ENCODE results near the gene RPP21. TPM values are rescaled to one million over a fixed set of nuclear protein-coding genes. Genes with fewer than 3 reads are reported as not detected.

RPP21 gene
- total RNA-seq, 4 donors from 2014 or later: 40.5 to 86.6 (median 80.8) TPM

- Histone ChIP-seq H3K36me3 (peaks cover 0 to 21% (median 0%) of the 10 kb centered on the region in 3 donors), H3K4me1 (peaks cover 0 to 4% (median 0%) of the 10 kb centered on the region in 4 donors), H3K27me3 (no peaks in the 10 kb centered on the region), H3K4me3 (no peak overlapping the region), H3K9me3 (no peaks in the 10 kb centered on the region), H3K27ac (no peak overlapping the region)
- no peak for DNase-seq
- no peak for TF ChIP-seq POLR2A (IDR thresholded peaks at IDR 0.05)
- TF ChIP-seq, protein P1, sequence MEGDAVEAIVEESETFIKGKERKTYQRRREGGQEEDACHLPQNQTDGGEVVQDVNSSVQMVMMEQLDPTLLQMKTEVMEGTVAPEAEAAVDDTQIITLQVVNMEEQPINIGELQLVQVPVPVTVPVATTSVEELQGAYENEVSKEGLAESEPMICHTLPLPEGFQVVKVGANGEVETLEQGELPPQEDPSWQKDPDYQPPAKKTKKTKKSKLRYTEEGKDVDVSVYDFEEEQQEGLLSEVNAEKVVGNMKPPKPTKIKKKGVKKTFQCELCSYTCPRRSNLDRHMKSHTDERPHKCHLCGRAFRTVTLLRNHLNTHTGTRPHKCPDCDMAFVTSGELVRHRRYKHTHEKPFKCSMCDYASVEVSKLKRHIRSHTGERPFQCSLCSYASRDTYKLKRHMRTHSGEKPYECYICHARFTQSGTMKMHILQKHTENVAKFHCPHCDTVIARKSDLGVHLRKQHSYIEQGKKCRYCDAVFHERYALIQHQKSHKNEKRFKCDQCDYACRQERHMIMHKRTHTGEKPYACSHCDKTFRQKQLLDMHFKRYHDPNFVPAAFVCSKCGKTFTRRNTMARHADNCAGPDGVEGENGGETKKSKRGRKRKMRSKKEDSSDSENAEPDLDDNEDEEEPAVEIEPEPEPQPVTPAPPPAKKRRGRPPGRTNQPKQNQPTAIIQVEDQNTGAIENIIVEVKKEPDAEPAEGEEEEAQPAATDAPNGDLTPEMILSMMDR (IDR thresholded peaks at IDR 0.05): no peak
Observed at GRCh38 chr6:30312266-30312665, 32.7 kb upstream of the RPP21 start.

- no peak overlapping the region for H3K4me3 ChIP-seq
- TF ChIP-seq POLR2A (IDR thresholded peaks at IDR 0.05): no peak
- TF ChIP-seq, protein P1 (IDR thresholded peaks at IDR 0.05): no peak
- H3K4me1 ChIP-seq: peaks cover 0 to 4% (median 0%) of the 10 kb centered on the region in 4 donors
- H3K9me3 ChIP-seq: no peaks in the 10 kb centered on the region
- H3K36me3 ChIP-seq: peaks cover 0 to 21% (median 0%) of the 10 kb centered on the region in 3 donors
- H3K27me3 ChIP-seq: no peaks in the 10 kb centered on the region
- DNase-seq: no peak
- H3K27ac ChIP-seq: no peak overlapping the region
Observed at GRCh38 chr6:30312676-30313321, 32.2 kb upstream of the RPP21 start.

- Histone ChIP-seq H3K27me3 (no peaks in the 10 kb centered on the region), H3K27ac (no peak overlapping the region), H3K9me3 (no peaks in the 10 kb centered on the region), H3K36me3 (peaks cover 0 to 18% (median 0%) of the 10 kb centered on the region in 3 donors), H3K4me3 (no peak overlapping the region), H3K4me1 (peaks cover 0 to 4% (median 0%) of the 10 kb centered on the region in 4 donors)
- no peak for TF ChIP-seq POLR2A (IDR thresholded peaks at IDR 0.05)
- TF ChIP-seq, protein P1 (IDR thresholded peaks at IDR 0.05): no peak
- DNase-seq: no peak
Observed at GRCh38 chr6:30315156-30315555, 29.8 kb upstream of the RPP21 start.

- no peak for DNase-seq
- no peaks in the 10 kb centered on the region for H3K9me3 ChIP-seq
- peaks cover 0 to under 1% (median 0%) of the 10 kb centered on the region in 4 donors for H3K4me1 ChIP-seq
- TF ChIP-seq, protein P1 (IDR thresholded peaks at IDR 0.05): no peak
- TF ChIP-seq POLR2A (IDR thresholded peaks at IDR 0.05): no peak
- no peak overlapping the region for H3K27ac ChIP-seq
- peaks cover 0 to 11% (median 0%) of the 10 kb centered on the region in 3 donors for H3K36me3 ChIP-seq
- H3K27me3 ChIP-seq: no peaks in the 10 kb centered on the region
- no peak overlapping the region for H3K4me3 ChIP-seq
Observed at GRCh38 chr6:30317913-30318589, 26.9 kb upstream of the RPP21 start.

DNA sequence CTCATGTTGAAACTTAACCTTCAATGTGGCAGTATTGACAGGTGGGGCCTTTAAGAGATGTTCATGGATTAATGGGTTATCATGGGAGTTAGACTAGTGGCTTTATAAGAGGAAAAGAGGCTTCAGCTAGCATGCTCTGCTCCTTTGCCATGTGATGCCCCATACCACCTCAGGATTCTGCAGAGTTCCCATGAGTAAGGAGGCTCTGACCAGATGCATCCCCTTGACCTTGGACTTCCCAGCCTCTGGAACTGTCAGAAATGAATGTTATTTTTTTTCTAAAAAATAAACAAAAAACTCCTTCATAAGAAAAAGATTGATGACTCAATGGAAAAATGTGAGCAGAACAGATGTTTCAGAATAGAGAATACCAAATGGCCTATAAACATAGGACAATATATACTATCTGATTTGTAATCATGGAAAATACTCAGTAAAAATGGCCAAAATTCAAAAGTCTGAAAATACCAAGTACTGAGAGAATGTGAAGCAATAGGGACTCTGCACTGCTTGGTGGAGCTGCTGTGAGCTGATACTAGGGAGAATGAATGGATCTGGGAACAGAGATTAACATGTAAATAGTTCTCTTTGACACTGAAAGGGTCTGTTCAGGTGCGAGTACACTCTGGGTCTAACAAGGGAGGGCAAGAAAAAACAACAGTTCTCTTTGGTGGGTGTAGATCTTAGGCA, 25.7 kb upstream of the RPP21 start:
- Histone ChIP-seq H3K36me3 (no peaks in the 10 kb centered on the region), H3K27ac (no peak overlapping the region), H3K4me1 (peaks cover 0 to 10% (median 2%) of the 10 kb centered on the region in 4 donors), H3K27me3 (no peaks in the 10 kb centered on the region), H3K4me3 (no peak overlapping the region), H3K9me3 (no peaks in the 10 kb centered on the region)
- no peak for DNase-seq
- TF ChIP-seq POLR2A (IDR thresholded peaks at IDR 0.05): no peak
- TF ChIP-seq, protein P1 (IDR thresholded peaks at IDR 0.05): no peak
